Osteocyte (in vitro differentiated cells): ENCODE data around the gene CMC2. TPM values are rescaled to one million over a fixed set of nuclear protein-coding genes. Genes with fewer than 3 reads are reported as not detected.

Experiments used
- DNase-seq: peaks from one replicate; pipeline ENCODE4 v3.0.0; 2021; ENCODE audit warnings: mixed read lengths; ENCODE audit not compliant: unreplicated experiment; ENCODE audit errors: extremely low spot score
- H3K27ac Mint-ChIP-seq: one replicate; pipeline ENCODE4 v1.8.0; 2021; ENCODE audit warnings: mild to moderate bottlenecking, mixed read lengths; ENCODE audit not compliant: unreplicated experiment
- H3K27me3 Mint-ChIP-seq: one replicate; pipeline ENCODE4 v1.8.0; 2021; ENCODE audit warnings: mixed read lengths; ENCODE audit not compliant: unreplicated experiment
- H3K36me3 Mint-ChIP-seq: one replicate; pipeline ENCODE4 v1.8.0; 2021; ENCODE audit warnings: mixed read lengths; ENCODE audit not compliant: unreplicated experiment
- H3K4me1 Mint-ChIP-seq: one replicate; pipeline ENCODE4 v1.8.0; 2021; ENCODE audit warnings: mixed read lengths; ENCODE audit not compliant: unreplicated experiment
- H3K4me3 Mint-ChIP-seq: one replicate; pipeline ENCODE4 v1.8.0; 2021; ENCODE audit warnings: mild to moderate bottlenecking, moderate library complexity, mixed read lengths; ENCODE audit not compliant: unreplicated experiment
- H3K9me3 Mint-ChIP-seq: one replicate; pipeline ENCODE4 v1.8.0; 2021; ENCODE audit warnings: mixed read lengths; ENCODE audit not compliant: unreplicated experiment
- CTCF ChIP-seq: fragments of 200-600 bp; sonication (generic); IDR thresholded peaks from 2 replicates; pipeline ENCODE4 v1.5.0; 2021; ENCODE audit warnings: antibody characterized with exemption, mild to moderate bottlenecking, moderate library complexity
- total RNA-seq: library from RNA; stranded (reverse); gene quantifications from 2 replicates; pipeline ENCODE4 v1.2.1, GENCODE V29; 2021

Gene CMC2
- total RNA-seq, 1 donor from 2014 or later = 42.2 TPM

- peak overlapping the region; percentile 44 for H3K4me3 Mint-ChIP-seq
- H3K27me3 Mint-ChIP-seq = no peaks in the 10 kb centered on the region
- no peak for TF ChIP-seq CTCF
- DNase-seq = no peak
- H3K36me3 Mint-ChIP-seq = peaks cover 13% of the 10 kb centered on the region
- peak overlapping the region; percentile 83 for H3K27ac Mint-ChIP-seq
- H3K4me1 Mint-ChIP-seq = peaks cover 39% of the 10 kb centered on the region
- no peaks in the 10 kb centered on the region for H3K9me3 Mint-ChIP-seq
These were observed 13.9 kb downstream of the CMC2 start for GRCh38 chr16:80992676-80993293.

- Mint-ChIP-seq H3K4me1 (peaks cover 32% of the 10 kb centered on the region), H3K36me3 (peaks cover 17% of the 10 kb centered on the region), H3K27me3 (no peaks in the 10 kb centered on the region), H3K27ac (no peak overlapping the region), H3K4me3 (no peak overlapping the region), H3K9me3 (no peaks in the 10 kb centered on the region)
- DNase-seq = no peak
- TF ChIP-seq CTCF = no peak
These were observed 14.8 kb downstream of the CMC2 start for GRCh38 chr16:80991792-80992430.

- H3K27ac Mint-ChIP-seq = no peak overlapping the region
- H3K9me3 Mint-ChIP-seq = no peaks in the 10 kb centered on the region
- no peaks in the 10 kb centered on the region for H3K27me3 Mint-ChIP-seq
- H3K4me1 Mint-ChIP-seq = peaks cover 30% of the 10 kb centered on the region
- no peak overlapping the region for H3K4me3 Mint-ChIP-seq
- DNase-seq = no peak
- peaks cover 17% of the 10 kb centered on the region for H3K36me3 Mint-ChIP-seq
- no peak for TF ChIP-seq CTCF
These were observed 15.7 kb downstream of the CMC2 start for GRCh38 chr16:80990978-80991377.

GRCh38 chr16:80990577-80990976 is 16.1 kb downstream of the CMC2 start:
- H3K27ac Mint-ChIP-seq = no peak overlapping the region
- peaks cover 17% of the 10 kb centered on the region for H3K36me3 Mint-ChIP-seq

More at GRCh38 chr16:80990577-80990976, 16.1 kb downstream of the CMC2 start:
- DNase-seq = no peak
- Mint-ChIP-seq H3K4me3 (no peak overlapping the region), H3K4me1 (peaks cover 31% of the 10 kb centered on the region), H3K27me3 (no peaks in the 10 kb centered on the region), H3K9me3 (no peaks in the 10 kb centered on the region)
- TF ChIP-seq CTCF = no peak
